ENCODE results near the gene NUMA1. TPM values are rescaled to one million over a fixed set of nuclear protein-coding genes. Genes with fewer than 3 reads are reported as not detected.

The NUMA1 gene
- total RNA-seq, 4 donors from 2014 or later, result 142 to 237 (median 177) TPM

- no peaks in the 10 kb centered on the region for H3K27me3 ChIP-seq
- peak overlapping the region in 1 of 4 donors; percentile 10 for H3K4me3 ChIP-seq
- no peak for DNase-seq
- peak overlapping the region in 1 of 4 donors; percentile 98 for H3K27ac ChIP-seq
- TF ChIP-seq CTCF (IDR thresholded peaks at IDR 0.05) (no peak), POLR2A (IDR thresholded peaks at IDR 0.05) (no peak)
- peaks cover 4 to 48% (median 11%) of the 10 kb centered on the region in 3 donors for H3K36me3 ChIP-seq
- H3K4me1 ChIP-seq, result peaks cover 31 to 98% (median 37%) of the 10 kb centered on the region in 3 donors
- H3K9me3 ChIP-seq, result no peaks in the 10 kb centered on the region
- WGBS, 2 donors, result 47 to 56% methylated on average over 3 of the region's 3 CpGs
- intact Hi-C loops (cut with DNase I), result loop anchor here (5.0 kb wide), 1 partner anchor 46 kb away; the partner anchor contains the start of genes LRRC51 and NUMA1
Measured at GRCh38 chr11:72036687-72037086, 43.7 kb downstream of the NUMA1 start.

GRCh38 chr11:72030472-72031045 is 49.8 kb downstream of the NUMA1 start:
- Histone ChIP-seq H3K4me3 (no peak overlapping the region), H3K9me3 (no peaks in the 10 kb centered on the region), H3K27me3 (no peaks in the 10 kb centered on the region), H3K4me1 (peaks cover 2 to 98% (median 26%) of the 10 kb centered on the region in 3 donors), H3K36me3 (peaks cover 13 to 99% (median 26%) of the 10 kb centered on the region in 3 donors), H3K27ac (peak overlapping the region in 1 of 4 donors; percentile 10)
- no peak for DNase-seq
- intact Hi-C loops (cut with DNase I), result no loop called here
- TF ChIP-seq CTCF (IDR thresholded peaks at IDR 0.05), result no peak
- TF ChIP-seq POLR2A (IDR thresholded peaks at IDR 0.05), result no peak
- WGBS, 2 donors, result 58 to 62% methylated on average over 1 of the region's 1 CpG

GRCh38 chr11:72026090-72026489 is 54.3 kb downstream of the NUMA1 start:
- 50 to 56% methylated on average over 1 of the region's 1 CpG for WGBS, 2 donors
- intact Hi-C loops (cut with DNase I), result no loop called here
- Histone ChIP-seq H3K27me3 (no peaks in the 10 kb centered on the region), H3K4me3 (no peak overlapping the region), H3K9me3 (no peaks in the 10 kb centered on the region), H3K4me1 (peaks cover 12 to 70% (median 35%) of the 10 kb centered on the region in 3 donors), H3K36me3 (peaks cover 36 to 98% (median 52%) of the 10 kb centered on the region in 3 donors), H3K27ac (peak overlapping the region in 3 of 4 donors; percentile 57 to 72 (median 70))
- no peak for DNase-seq
- no peak for TF ChIP-seq CTCF (IDR thresholded peaks at IDR 0.05)
- TF ChIP-seq POLR2A (IDR thresholded peaks at IDR 0.05), result no peak

GRCh38 chr11:72024069-72024754 is 56.1 kb downstream of the NUMA1 start:
- Histone ChIP-seq H3K27ac (peak overlapping the region in 3 of 4 donors; percentile 16 to 72 (median 70)), H3K36me3 (peaks cover 43 to 99% (median 61%) of the 10 kb centered on the region in 3 donors), H3K4me1 (peaks cover 12 to 53% (median 25%) of the 10 kb centered on the region in 3 donors), H3K27me3 (no peaks in the 10 kb centered on the region), H3K9me3 (no peaks in the 10 kb centered on the region), H3K4me3 (no peak overlapping the region)
- DNase-seq, result no peak
- TF ChIP-seq CTCF (IDR thresholded peaks at IDR 0.05) (no peak), POLR2A (IDR thresholded peaks at IDR 0.05) (no peak)
- 50 to 63% methylated on average over 5 of the region's 5 CpGs for WGBS, 2 donors
- intact Hi-C loops (cut with DNase I), result loop anchor here (5.0 kb wide), 1 partner anchor 68 kb away; no protein-coding TSS in a partner anchor

GRCh38 chr11:72023335-72023734 is 57.0 kb downstream of the NUMA1 start:
- H3K9me3 ChIP-seq, result no peaks in the 10 kb centered on the region
- intact Hi-C loops (cut with DNase I), result loop anchor here (5.0 kb wide), 1 partner anchor 69 kb away; no protein-coding TSS in a partner anchor
- no peaks in the 10 kb centered on the region for H3K27me3 ChIP-seq
- DNase-seq, result no peak
- peaks cover 12 to 44% (median 25%) of the 10 kb centered on the region in 3 donors for H3K4me1 ChIP-seq
- H3K4me3 ChIP-seq, result no peak overlapping the region
- TF ChIP-seq CTCF (IDR thresholded peaks at IDR 0.05) (no peak), POLR2A (IDR thresholded peaks at IDR 0.05) (no peak)
- no peak overlapping the region for H3K27ac ChIP-seq
- WGBS, 2 donors, result 56 to 68% methylated on average over 4 of the region's 4 CpGs
- peaks cover 43 to 99% (median 63%) of the 10 kb centered on the region in 3 donors for H3K36me3 ChIP-seq
